SU-DHL-6 (cell line): ENCODE results near the gene SMIM33.

Experiments
- CTCF ChIP-seq: fragments of 200-600 bp; sonication (generic); IDR thresholded peaks from one replicate; pipeline ENCODE4 v1.5.1; 2017; ENCODE audit warnings: antibody characterized with exemption, mild to moderate bottlenecking, low read length, moderate library complexity; ENCODE audit not compliant: insufficient read depth, poor library complexity, severe bottlenecking
- EZH2phosphoT487 ChIP-seq: fragments of 200-600 bp; sonication (generic), shearing (Covaris generic); conservative IDR thresholded peaks from 2 replicates; pipeline ENCODE4 v1.6.1; 2018; ENCODE audit warnings: mild to moderate bottlenecking, antibody characterized with exemption, low read length, moderate library complexity, mixed read lengths

- no peak for TF ChIP-seq CTCF
- TF ChIP-seq EZH2phosphoT487, result no peak
These were observed 39.1 kb upstream of the SMIM33 start for GRCh38 chr5:139431706-139432105.
